HG03558 (cell line): ENCODE data around the gene SLC36A2.
A peak's percentile ranks its signal among the peaks of the same experiment; 100 is the strongest.
"Not testable (repeated sequence)": the region's sequence is repeated elsewhere in the genome, so short reads cannot be mapped to it uniquely, and the experiment has no call there.

Experiments used
- ATAC-seq: cut with Tn5 transposase; IDR thresholded peaks from one replicate; pipeline ENCODE4 v1.9.1; 2021; ENCODE audit warnings: moderate number of reproducible peaks; ENCODE audit not compliant: unreplicated experiment; ENCODE audit errors: extremely low read depth

SLC36A2 gene

GRCh38 chr5:151328734-151329133, 18.6 kb downstream of the SLC36A2 start:
- ATAC-seq, result no peak

- no peak for ATAC-seq
These were observed 19.8 kb downstream of the SLC36A2 start for GRCh38 chr5:151327585-151327984.

GRCh38 chr5:151326266-151326665, 21.1 kb downstream of the SLC36A2 start:
- no peak for ATAC-seq

- ATAC-seq, result no peak
These were observed 26.9 kb downstream of the SLC36A2 start for GRCh38 chr5:151320481-151320880.

GRCh38 chr5:151318850-151319732, 28.3 kb downstream of the SLC36A2 start:
- ATAC-seq, result peak; percentile 54

- ATAC-seq, result no peak
These were observed 29.5 kb downstream of the SLC36A2 start for GRCh38 chr5:151317871-151318270.

GRCh38 chr5:151315998-151316597, 31.3 kb downstream of the SLC36A2 start:
- ATAC-seq, result peak; percentile 59

- ATAC-seq, result no peak
These were observed 34.0 kb downstream of the SLC36A2 start for GRCh38 chr5:151313357-151313756.

DNA sequence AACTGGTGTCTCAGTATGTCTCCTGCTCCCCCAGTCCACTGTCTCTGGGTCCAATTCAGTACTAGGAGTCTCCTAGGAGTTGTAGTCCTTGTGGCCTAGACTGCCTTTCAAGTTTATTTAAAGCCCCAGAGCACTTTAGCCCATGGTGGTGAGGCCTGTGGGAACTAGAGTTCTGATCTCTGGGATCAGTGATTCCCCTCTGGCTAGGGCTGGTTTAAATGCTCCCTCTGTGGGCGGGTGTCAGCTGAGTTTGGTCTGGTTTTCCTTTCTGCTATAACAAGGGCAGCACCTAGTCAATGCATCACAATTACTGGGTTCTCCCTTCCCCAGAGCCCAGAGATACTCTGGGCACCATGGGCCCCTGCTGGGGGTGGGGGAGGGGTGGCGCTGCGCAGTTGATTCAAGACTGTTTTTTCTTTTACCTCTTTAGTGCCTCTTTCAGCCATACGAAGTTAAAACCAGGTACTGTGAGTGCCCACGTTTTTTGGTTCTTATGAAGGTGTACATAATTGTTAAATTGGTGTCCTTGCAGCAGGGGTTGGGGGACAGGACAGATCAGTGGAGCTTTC, 34.5 kb downstream of the SLC36A2 start:
- no peak for ATAC-seq

- ATAC-seq, result no peak
These were observed 36.4 kb downstream of the SLC36A2 start for GRCh38 chr5:151310932-151311331.

- not testable (repeated sequence) for ATAC-seq
These were observed 37.5 kb downstream of the SLC36A2 start for GRCh38 chr5:151309821-151310220.

GRCh38 chr5:151309266-151309665, 38.1 kb downstream of the SLC36A2 start:
- not testable (repeated sequence) for ATAC-seq

DNA sequence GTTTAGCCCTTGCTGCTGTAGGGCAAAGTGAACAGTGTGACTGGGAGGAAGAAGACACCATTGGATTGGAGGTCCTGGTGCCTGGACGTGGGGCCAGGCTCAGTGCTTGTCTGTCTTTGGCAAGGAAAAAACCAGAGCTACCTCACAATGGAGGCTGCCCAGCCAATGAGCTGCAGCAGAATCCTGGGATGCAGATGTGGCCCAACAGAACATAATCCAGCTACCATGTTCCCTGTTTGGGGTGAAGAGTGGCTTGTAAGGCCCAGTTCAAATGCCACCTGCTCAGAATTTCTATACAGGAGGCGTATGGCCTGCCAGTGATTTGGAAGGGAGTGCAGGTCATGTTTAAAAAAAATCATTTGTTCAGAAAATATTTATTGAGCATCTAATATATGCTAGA, 43.7 kb downstream of the SLC36A2 start, which contains the start of gene SLC36A3:
TSS of gene SLC36A3 (minus strand) at position 101 of the 400 bp plus-strand sequence. CDS start 412 bp downstream, outside the sequence.
- ATAC-seq, result no peak

GRCh38 chr5:151298063-151298855, 49.1 kb downstream of the SLC36A2 start:
- ATAC-seq, result no peak

DNA sequence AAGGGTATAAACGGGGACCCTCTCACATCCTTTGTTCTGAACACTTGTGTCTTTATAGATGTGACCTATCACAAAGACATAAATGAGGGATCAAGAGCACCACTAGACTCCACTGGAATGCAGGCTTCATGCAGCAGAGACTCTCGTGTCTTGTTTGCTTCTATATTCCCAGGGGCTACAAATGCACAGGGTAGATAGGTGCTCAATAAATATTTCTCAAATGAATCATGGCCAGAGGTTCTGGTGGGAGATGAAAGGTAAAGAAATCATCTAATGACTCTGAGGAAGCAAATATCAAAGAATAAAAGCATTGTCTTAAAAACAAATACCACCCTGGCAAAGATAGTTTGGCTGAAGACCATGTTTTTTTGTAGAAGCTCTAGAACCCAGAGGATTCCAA, 50.4 kb downstream of the SLC36A2 start:
- no peak for ATAC-seq

GRCh38 chr5:151296478-151296830, 50.9 kb downstream of the SLC36A2 start:
- no peak for ATAC-seq

GRCh38 chr5:151295791-151296477, 51.4 kb downstream of the SLC36A2 start:
- no peak for ATAC-seq

- no peak for ATAC-seq
These were observed 52.2 kb downstream of the SLC36A2 start for GRCh38 chr5:151295138-151295537.

- no peak for ATAC-seq
These were observed 53.7 kb downstream of the SLC36A2 start for GRCh38 chr5:151293624-151294023.

DNA sequence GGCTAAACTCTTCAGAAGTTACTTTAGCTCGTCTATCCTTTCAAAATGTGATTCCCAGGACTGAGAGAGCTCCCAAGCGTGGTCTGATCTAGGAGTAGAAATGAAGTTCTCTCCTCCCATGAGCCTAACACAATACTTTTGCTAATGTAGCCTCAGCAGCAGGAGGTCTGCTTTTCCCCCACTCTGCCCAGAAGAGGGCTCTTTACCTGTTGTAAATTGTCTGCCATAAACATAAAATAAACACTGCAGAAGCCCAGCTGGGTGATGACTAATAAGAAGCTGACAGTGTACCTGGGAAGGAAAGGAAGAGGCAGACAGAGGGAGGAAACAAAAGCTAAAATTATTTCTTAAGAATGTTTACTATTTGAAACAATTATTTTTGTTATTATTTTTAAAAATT, 59.2 kb downstream of the SLC36A2 start:
- no peak for ATAC-seq
